Measurements from ENCODE around the gene OR1L6. TPM values are rescaled to one million over a fixed set of nuclear protein-coding genes. Genes with fewer than 3 reads are reported as not detected.

Gene OR1L6, protein sequence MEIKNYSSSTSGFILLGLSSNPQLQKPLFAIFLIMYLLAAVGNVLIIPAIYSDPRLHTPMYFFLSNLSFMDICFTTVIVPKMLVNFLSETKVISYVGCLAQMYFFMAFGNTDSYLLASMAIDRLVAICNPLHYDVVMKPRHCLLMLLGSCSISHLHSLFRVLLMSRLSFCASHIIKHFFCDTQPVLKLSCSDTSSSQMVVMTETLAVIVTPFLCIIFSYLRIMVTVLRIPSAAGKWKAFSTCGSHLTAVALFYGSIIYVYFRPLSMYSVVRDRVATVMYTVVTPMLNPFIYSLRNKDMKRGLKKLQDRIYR
- not detected in 2 replicates for total RNA-seq (2014; rRNA removed; shearing (Covaris generic))
- not detected in 2 replicates for polyA plus RNA-seq (2014; cell fraction: nucleus; rRNA removed)

DNA sequence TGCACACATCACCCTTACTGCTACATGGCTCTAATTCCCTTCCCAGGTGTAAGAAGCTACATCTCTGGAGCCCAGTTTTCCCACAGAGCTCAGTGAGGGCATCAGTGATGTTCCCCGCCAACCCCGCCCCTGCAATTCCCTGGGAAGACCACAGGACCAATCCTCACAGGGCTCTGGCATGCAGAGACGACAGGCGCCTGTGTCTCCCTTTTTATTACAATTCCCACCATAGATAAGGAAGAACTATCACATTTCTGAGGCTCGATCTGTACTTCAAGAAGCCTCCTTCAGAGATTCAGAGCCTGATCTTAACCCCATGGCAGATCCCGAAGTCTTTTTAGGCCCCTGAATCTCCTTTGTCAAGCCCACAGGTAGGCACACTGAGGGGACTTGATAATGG is at the start of gene OR1L6:
Gene OR1L6, plus strand, starts transcription at position 301 of the 400 bp plus-strand sequence. CDS start 7,545 bp downstream, outside the sequence.
- DNase-seq (ENCODE audit: extremely low read depth, low read depth): no peak

GRCh38 chr9:122695696-122696095 is 46.4 kb upstream of the OR1L6 start:
- DNase-seq (ENCODE audit: extremely low read depth, low read depth): no peak

DNA sequence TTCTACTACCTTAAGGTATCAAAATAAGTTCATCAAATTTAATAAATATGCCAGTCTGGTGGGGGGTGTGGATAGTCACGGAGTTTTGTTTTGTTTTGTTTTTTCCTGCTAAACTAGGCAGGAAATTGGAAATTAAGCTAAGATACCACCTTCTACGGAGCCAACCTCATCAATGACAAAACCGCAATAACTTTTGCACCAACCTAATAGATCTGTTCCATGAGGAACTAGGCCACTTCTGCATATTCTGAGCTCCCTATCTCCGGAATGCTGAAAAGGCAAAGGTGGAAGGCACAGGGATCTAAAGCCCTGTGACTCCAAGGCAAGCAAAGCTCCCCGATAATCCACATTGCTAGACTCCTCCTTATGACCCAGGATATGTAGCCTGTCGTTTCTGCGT is 24.1 kb upstream of the OR1L6 start:
- DNase-seq (ENCODE audit: extremely low read depth, low read depth): no peak

DNA sequence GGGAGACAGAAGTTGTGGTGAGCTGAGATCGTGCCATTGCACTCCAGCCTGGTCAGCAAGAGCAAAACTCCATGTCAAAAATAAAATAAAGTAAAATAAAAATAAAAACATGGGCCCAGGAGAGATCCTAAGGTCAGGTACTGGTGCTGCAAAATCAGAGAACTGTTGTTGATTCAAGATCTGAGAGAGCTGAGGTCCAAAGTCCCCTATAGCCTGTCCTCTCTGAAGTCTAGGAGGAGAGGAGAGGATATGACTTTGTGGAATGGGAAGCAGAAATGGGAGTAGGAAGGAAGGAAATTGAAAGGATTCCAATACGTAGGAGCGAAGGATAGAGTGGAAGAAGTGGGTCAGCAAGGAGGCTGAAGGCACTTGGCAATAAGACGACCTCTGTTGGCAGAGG is 22.9 kb upstream of the OR1L6 start:
- DNase-seq (ENCODE audit: extremely low read depth, low read depth): no peak

GRCh38 chr9:122723690-122724089 is 18.4 kb upstream of the OR1L6 start, which contains the start of gene OR1L4:
TSS of gene OR1L4 (plus strand) at chr9:122723990. CDS start at chr9:122723990, 0 bp downstream.
- DNase-seq (ENCODE audit: extremely low read depth, low read depth): no peak

DNA sequence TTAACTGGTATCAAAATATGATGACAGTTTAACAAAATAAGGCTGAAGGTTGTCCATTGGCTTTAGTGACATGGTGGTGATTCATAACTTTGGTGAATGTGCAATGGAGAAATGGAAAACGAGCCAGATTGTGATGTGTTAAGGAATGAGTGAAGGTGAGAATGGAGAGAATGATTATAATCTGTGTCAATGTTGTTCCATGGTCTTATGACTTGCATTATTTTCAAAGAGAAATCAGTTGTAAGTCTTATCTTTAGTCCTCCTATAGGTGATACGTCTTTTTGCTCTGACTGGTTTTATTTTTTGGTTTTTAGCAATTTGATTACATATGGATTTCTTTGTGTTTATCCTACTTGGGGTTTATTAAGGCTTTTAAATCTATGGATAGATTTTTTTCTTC is 12.7 kb downstream of the OR1L6 start:
- no peak for DNase-seq (ENCODE audit: extremely low read depth, low read depth)

- DNase-seq (ENCODE audit: extremely low read depth, low read depth): no peak
These were observed 25.7 kb downstream of the OR1L6 start for GRCh38 chr9:122767817-122768216.

GRCh38 chr9:122777052-122777451 is 34.9 kb downstream of the OR1L6 start:
- DNase-seq (ENCODE audit: extremely low read depth, low read depth): no peak

DNA sequence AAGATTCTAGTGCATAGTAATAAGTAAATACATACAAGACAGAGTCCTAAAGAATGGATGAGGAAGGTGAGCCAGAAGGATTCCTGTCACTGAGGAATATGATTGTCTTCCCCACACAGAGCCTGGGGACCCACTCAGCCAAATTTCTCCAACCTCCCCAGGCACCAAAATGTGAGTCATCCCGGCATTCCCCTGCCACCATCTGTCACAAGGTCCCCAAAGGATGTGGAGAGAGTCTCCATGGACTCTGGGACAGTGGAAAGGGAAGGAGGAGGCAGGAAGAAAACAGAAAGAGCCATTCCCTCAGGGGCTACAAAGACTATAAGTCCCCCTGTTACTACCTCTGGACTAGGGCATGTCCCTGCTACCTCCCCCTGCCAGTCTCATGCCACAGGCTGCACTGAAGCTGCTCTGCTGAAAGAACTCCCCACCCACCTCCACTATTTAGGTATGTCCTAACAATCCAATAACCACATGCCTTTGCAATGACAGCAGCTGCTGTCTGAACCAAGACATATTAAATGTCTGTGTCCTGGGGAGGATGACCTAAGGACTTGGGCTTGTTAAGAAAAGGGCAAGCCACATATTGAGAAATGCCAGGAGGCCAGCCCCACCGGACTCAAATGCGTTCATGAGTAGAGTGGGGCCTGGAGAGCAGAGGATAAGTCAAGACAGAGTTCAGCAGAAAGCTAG is 36.0 kb downstream of the OR1L6 start:
- DNase-seq (ENCODE audit: extremely low read depth, low read depth): no peak

GRCh38 chr9:122779181-122779580 is 37.1 kb downstream of the OR1L6 start:
- DNase-seq (ENCODE audit: extremely low read depth, low read depth): no peak

GRCh38 chr9:122780026-122780425 is 37.9 kb downstream of the OR1L6 start:
- no peak for DNase-seq (ENCODE audit: extremely low read depth, low read depth)

GRCh38 chr9:122781671-122782070 is 39.6 kb downstream of the OR1L6 start:
- DNase-seq (ENCODE audit: extremely low read depth, low read depth): no peak

GRCh38 chr9:122785269-122785668 is 43.2 kb downstream of the OR1L6 start:
- no peak for DNase-seq (ENCODE audit: extremely low read depth, low read depth)

DNA sequence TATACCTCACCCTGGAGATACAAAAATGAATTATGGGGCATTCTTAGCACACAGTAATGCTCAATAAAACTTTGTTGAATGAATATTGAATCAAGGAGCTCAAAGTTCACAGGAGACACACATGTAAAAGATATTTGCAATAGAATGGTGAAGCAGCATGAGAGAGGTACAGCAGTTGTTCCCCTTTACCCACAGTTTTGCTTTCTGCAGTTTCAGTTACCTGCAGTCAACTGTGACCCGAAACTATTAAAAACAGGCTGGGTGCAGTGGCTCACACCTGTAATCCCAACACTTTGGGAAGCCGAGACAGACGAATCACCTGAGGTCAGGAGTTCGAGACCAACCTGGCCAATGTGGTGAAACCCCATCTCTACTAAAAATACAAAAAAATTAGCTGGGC is 44.2 kb downstream of the OR1L6 start:
- no peak for DNase-seq (ENCODE audit: extremely low read depth, low read depth)

GRCh38 chr9:122788831-122789230 is 46.7 kb downstream of the OR1L6 start, which contains the start of gene OR5C1:
TSS of gene OR5C1 (plus strand) at chr9:122788933. CDS start at chr9:122788933, 0 bp downstream.
- DNase-seq (ENCODE audit: extremely low read depth, low read depth): no peak

DNA sequence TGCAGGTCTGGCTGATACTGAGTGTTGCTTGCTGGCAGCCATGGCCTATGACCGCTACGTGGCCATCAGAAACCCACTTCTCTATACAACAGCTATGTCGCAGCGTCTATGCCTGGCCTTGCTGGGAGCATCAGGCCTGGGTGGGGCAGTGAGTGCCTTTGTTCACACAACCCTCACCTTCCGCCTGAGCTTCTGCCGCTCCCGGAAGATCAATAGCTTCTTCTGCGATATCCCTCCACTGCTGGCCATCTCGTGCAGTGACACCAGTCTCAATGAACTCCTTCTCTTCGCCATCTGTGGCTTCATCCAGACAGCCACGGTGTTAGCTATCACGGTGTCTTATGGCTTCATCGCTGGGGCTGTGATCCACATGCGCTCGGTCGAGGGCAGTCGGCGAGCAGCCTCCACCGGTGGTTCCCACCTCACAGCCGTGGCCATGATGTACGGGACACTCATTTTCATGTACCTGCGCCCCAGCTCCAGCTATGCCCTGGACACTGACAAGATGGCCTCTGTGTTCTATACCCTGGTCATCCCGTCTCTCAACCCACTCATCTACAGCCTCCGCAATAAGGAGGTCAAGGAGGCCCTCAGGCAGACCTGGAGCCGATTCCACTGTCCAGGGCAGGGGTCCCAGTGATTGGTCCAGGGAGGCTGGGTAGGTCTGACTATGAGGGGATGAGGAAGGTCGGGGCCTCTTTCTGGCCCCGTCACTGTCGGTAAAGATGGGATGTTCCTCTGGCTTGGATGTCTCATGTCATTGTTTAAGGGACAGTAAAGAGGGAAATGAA is 47.3 kb downstream of the OR1L6 start:
- no peak for DNase-seq (ENCODE audit: extremely low read depth, low read depth)

DNA sequence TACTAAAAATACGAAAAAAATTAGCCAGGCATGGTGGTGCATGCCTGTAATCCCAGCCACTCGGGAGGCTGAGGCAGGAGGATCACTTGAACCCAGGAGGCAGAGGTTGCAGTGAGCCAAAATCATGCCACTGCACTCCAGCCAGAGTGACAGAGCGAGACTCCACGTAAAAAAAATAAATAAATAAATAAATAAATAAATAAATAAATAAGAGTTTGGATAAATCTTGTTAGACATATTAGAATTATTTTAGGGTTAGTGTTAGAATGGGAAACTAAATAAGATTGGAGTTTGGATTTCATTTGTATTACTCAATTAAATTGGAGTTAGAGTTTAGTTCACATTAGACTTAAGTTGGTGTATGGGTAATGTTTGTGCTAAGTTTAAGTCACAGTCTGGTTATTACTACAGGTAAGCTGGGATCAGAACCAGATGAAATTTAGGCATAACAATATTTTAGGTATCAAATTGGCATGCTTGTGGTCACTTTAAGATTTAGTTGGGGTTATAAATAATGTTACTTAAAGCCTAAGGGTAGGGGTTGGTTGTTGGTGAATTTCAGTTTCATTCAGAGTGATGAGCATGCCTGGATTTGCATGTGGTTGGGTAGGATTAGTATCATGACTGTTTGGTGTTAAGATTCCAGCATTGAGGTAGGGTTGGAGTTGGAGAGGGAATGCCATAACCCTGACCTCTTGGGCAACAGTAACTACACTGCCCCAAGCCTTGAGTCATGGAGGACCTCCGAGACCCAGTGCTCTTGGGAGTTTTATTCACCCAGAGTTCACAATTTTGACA is 50.0 kb downstream of the OR1L6 start:
- DNase-seq (ENCODE audit: extremely low read depth, low read depth): no peak

- no peak for DNase-seq (ENCODE audit: extremely low read depth, low read depth)
These were observed 55.4 kb downstream of the OR1L6 start for GRCh38 chr9:122797316-122798063.

All from NCI-H460 (cell line).